ENCODE measurements around the gene ZNF764. TPM values are rescaled to one million over a fixed set of nuclear protein-coding genes. Genes with fewer than 3 reads are reported as not detected.

ZNF764 gene
- total RNA-seq, 1 donor from 2014 or later, result 19.2 TPM

- intact Hi-C loops (cut with micrococcal nuclease), result no loop called here
Observed at GRCh38 chr16:30569746-30570635, 11.8 kb upstream of the ZNF764 start.

GRCh38 chr16:30569281-30569680 is 11.1 kb upstream of the ZNF764 start:
- peak overlapping the region; percentile 24 for H3K27ac Mint-ChIP-seq
- no peak for TF ChIP-seq CTCF (IDR thresholded peaks at IDR 0.05)
- H3K4me1 Mint-ChIP-seq, result peaks cover 39% of the 10 kb centered on the region
- H3K36me3 Mint-ChIP-seq (ENCODE audit: low read depth), result no peaks in the 10 kb centered on the region
- ChIA-PET CTCF (no interaction called here), POLR2A (interaction anchor here (0.6 to 2.1 kb wide), 4 partner anchors 29 to 89 kb away, joined by 5 to 22 read pairs (median 7); partner anchors contain the start of gene ZNF747)
- H3K27me3 Mint-ChIP-seq, result no peaks in the 10 kb centered on the region
- intact Hi-C loops (cut with micrococcal nuclease), result no loop called here
- no peaks in the 10 kb centered on the region for H3K9me3 Mint-ChIP-seq
- no peak for DNase-seq
- H3K4me3 Mint-ChIP-seq, result no peak overlapping the region
- no peak for ATAC-seq (ENCODE audit: low read depth)

More at GRCh38 chr16:30569746-30570635, 11.8 kb upstream of the ZNF764 start:
- CTCF ChIA-PET, result interaction anchor here (2.8 kb wide), 1 partner anchor 140 kb away, joined by 13 read pairs; the partner anchor contains the start of gene DCTPP1
- POLR2A ChIA-PET, result interaction anchor here (1.5 to 2.9 kb wide), 11 partner anchors 11 to 178 kb away, joined by 3 to 152 read pairs (median 14); partner anchors contain the start of genes DCTPP1, FBRS, ITGAL and PHKG2
- DNase-seq, result no peak
- peaks cover 41% of the 10 kb centered on the region for H3K4me1 Mint-ChIP-seq
- TF ChIP-seq CTCF (IDR thresholded peaks at IDR 0.05), result no peak
- H3K4me3 Mint-ChIP-seq, result no peak overlapping the region
- H3K27me3 Mint-ChIP-seq, result no peaks in the 10 kb centered on the region
- peak overlapping the region; percentile 16 for H3K27ac Mint-ChIP-seq
- no peaks in the 10 kb centered on the region for H3K9me3 Mint-ChIP-seq
- H3K36me3 Mint-ChIP-seq (ENCODE audit: low read depth), result no peaks in the 10 kb centered on the region
- ATAC-seq (ENCODE audit: low read depth), result no peak

- ATAC-seq (ENCODE audit: low read depth) (peak; percentile 8), DNase-seq (no peak)
- Mint-ChIP-seq H3K9me3 (no peaks in the 10 kb centered on the region), H3K36me3 (ENCODE audit: low read depth) (no peaks in the 10 kb centered on the region), H3K4me3 (peak overlapping the region; percentile 75), H3K27me3 (no peaks in the 10 kb centered on the region), H3K4me1 (peaks cover 39% of the 10 kb centered on the region), H3K27ac (peak overlapping the region; percentile 92)
- intact Hi-C loops (cut with micrococcal nuclease), result no loop called here
- CTCF ChIA-PET, result interaction anchor here (0.6 to 1.2 kb wide), 2 partner anchors 30 to 61 kb away, joined by 3 to 5 read pairs; no protein-coding TSS in a partner anchor
- POLR2A ChIA-PET, result interaction anchor here (0.6 to 2.2 kb wide), 12 partner anchors 10 to 1457 kb away, joined by 3 to 37 read pairs (median 5); partner anchors contain the start of genes DCTPP1, ZNF747, ZNF764 and ZNF785
- TF ChIP-seq CTCF (IDR thresholded peaks at IDR 0.05), result no peak
Observed at GRCh38 chr16:30567991-30568638, 9.9 kb upstream of the ZNF764 start.

- Mint-ChIP-seq H3K36me3 (ENCODE audit: low read depth) (no peaks in the 10 kb centered on the region), H3K27ac (peak overlapping the region; percentile 92), H3K27me3 (no peaks in the 10 kb centered on the region), H3K9me3 (no peaks in the 10 kb centered on the region), H3K4me1 (peaks cover 39% of the 10 kb centered on the region), H3K4me3 (peak overlapping the region; percentile 75)
- intact Hi-C loops (cut with micrococcal nuclease), result no loop called here
- ChIA-PET CTCF (interaction anchor here (1.1 to 1.2 kb wide), 2 partner anchors 31 to 32 kb away, joined by 3 to 5 read pairs; no protein-coding TSS in a partner anchor), POLR2A (interaction anchor here (1.9 to 2.2 kb wide), 3 partner anchors 9 to 33 kb away, joined by 7 to 37 read pairs (median 22); partner anchors contain the start of genes ZNF747, ZNF764 and ZNF785)
- TF ChIP-seq CTCF (IDR thresholded peaks at IDR 0.05), result no peak
- ATAC-seq (ENCODE audit: low read depth) (no peak), DNase-seq (no peak)
Observed at GRCh38 chr16:30567160-30567990, 9.2 kb upstream of the ZNF764 start.

Data from activated B cell treated with CpG ODN at 0.5 μM for 24 hours (primary cell).